NCI-H2227 treated with DMSO at 0.1 percent for 48 hours (cell line): ENCODE results near the gene C2orf92.

Experiments used
- DNase-seq: peaks from one replicate; lab custom pipeline; 2025; lab: John Stamatoyannopoulos, UW

The C2orf92 gene

DNA sequence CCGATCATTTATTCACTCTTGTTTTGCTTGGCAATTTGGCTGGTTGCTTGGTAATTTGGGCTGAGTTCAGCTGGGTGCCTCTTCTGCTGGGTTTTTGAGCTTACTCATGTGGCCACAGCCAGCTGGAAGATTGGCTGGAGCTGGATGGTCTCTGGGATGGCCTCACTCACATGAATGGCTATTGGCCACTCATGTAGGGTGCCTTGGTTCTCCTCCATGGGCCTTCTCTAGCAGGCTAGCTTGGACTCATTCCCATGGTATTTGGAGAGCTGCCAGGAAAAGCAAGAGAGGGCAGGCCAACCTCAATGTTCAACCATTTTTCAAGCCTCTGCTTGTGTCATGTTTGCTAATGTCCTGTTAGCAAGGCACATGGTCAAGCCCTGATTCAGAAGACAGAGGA is 60.7 kb downstream of the C2orf92 start:
- no peak for DNase-seq

DNA sequence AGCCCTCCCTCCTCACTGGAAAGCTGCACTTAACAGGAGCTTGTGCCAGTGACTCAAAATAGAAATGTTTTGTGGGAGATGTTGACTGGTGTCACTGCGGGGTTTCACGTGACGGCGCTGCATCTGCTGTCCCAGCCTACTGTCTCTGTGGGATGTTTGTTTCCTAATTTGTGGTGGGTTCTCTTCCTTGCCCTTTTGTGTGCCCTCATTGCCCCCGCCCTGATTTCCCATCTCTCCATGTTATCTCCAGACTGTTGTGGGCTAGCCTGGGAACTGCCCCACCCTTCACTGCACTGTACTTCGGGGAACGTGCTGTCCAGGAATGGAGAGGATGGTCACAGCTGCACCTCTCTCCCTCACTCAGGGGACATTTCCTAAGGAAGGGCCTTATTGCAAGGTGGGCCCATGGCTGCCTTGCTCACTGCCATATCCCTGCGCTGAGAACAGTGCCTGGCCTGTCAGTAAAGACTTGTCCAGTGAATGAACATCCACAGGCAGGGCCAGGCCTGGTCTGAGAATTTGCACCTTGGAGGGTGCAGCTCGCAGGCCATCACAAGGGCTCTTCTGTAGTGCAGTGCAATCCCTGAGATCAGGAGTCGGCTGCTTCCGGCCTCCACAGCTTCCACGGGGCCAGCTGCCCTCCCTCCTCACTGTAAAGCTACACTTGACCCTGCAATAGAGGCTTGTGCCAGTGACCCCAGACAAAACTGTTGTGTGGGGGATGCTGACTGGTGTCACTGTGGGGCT is 61.9 kb downstream of the C2orf92 start:
- DNase-seq, result no peak

DNA sequence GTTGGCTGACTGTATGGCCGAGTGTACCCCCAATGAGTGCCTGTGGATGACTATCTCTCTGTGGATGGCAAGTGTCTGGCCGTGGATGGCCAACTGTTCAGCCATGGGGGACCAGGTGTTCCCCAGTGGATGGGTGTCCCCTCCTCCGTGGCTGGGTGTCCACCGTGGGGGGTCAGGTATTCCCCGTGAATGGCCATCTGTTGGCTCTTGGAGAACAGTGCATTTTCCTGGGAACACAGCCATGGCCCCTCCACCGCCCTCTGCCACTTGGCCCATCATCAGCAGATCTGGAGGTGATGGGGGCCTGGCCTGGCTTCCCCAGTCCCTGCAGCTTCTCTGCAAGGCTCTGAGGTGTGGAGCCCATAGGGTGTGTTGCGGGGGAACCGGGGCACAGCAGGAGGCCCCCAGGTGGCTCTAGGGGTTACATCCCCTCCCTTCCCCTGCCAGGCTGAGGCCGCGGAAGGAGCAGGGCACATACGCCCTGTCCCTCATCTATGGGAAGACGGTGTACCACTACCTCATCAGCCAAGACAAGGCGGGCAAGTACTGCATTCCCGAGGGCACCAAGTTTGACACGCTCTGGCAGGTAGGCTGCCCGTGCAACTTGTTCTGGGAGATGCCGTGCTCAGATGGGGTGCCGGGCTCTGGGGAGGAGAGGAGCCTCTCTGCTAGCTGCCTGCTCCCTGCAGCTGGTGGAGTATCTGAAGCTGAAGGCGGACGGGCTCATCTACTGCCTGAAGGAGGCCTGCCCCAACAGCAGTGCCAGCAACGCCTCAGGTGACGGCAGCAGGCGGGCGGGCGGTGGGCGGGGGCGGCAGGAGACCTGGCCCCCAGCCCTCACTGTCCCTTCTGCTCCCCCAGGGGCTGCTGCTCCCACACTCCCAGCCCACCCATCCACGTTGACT is 63.2 kb downstream of the C2orf92 start:
- DNase-seq, result no peak

DNA sequence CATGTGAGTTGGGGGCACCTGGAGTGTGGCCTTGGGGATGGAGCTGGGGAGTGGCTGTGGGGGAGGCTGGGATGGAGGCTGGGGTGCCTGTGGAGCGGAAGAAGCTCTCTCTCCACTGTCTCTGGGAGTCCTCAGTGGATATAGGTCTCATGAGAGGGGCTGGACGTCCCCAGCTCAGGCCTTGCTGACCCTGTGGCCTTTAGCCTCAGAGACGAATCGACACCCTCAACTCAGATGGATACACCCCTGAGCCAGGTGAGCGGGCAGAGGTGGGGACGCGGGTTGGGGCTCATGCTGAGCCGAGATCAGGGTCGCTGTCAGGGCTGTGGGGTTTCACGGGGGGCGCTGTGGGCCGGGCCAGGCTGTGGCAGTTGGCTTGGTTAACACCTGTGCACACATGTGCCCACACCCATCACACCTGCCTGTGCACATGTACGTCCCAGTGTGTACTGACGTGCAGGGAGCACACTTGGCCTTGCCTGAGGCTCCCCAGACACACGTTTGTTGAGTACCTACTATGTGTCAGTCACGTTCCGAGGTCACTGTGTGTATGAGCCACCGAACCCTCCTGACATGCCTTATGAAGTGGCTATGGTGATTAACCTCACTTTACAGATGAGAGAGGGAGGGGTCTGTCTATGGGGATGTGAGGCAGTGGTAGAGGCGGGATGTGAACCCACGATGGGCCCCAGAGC is 64.0 kb downstream of the C2orf92 start:
- no peak for DNase-seq

DNA sequence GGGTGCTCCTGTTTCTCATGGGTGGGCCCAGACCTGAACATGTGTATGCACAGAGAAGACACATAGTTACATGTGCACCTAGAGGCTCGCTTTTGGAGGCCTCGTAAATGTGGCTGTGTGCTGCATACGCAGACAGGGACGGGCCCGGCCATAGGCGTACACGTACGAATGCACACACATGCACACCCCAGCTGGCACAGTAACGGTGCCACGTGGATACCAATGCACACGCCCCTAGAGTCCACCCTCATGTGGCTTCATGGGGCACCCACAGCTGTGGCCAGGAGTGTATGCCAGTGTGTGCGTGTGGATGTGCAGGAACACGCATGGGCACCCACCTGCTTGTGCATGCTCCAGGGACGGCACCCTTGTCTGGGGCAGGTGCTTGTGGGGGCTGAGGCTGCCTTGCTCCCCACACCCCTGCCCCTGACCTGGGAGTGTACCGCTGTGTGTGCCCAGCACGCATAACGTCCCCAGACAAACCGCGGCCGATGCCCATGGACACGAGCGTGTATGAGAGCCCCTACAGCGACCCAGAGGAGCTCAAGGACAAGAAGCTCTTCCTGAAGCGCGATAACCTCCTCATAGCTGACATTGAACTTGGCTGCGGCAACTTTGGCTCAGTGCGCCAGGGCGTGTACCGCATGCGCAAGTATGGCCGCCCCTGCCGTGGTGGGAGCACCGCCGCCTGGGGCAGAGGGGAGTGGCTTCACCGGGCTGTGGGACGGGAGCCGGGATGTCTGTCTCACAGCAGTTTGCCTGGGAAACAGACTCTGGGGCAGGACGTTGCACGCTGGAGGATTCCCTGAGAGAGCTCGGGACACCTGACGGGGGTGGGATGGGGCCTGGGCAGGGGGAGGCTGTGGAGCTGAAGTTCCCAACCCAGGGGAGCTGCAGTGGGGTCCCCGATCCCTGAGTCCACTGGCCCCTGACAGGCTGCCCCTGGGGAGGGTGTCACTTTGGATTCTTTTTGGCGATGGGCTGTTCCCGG is 64.8 kb downstream of the C2orf92 start:
- DNase-seq, result no peak

DNA sequence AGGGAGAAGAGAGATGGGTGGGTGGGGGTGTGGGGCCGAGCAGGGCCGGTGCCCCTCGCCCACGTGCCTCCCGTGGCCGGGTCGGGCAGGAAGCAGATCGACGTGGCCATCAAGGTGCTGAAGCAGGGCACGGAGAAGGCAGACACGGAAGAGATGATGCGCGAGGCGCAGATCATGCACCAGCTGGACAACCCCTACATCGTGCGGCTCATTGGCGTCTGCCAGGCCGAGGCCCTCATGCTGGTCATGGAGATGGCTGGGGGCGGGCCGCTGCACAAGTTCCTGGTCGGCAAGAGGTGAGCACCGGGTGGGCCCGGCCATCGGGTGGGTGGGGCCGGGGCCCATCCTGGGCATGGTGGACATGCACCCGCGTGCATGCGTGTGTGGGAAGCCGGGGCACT is 65.6 kb downstream of the C2orf92 start:
- no peak for DNase-seq

DNA sequence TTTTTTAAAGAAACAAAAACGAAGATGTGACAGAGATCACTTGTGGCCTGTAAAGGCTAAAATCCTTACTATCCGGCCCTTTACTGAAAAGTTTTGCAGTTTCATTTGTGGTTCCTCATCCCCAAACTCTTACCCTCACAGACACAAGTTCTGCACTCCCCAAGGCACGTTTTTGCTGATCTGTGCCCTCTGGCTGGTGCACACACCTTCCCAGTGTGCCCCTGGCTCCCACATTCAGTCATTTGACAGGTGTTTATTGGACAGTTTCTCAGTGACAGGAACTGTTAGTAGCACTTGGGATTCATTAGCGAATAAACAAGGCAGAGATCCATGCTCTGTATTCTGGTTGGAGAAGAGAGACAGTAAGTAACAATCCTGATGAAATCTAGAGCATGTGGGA is 66.7 kb downstream of the C2orf92 start:
- DNase-seq, result no peak

DNA sequence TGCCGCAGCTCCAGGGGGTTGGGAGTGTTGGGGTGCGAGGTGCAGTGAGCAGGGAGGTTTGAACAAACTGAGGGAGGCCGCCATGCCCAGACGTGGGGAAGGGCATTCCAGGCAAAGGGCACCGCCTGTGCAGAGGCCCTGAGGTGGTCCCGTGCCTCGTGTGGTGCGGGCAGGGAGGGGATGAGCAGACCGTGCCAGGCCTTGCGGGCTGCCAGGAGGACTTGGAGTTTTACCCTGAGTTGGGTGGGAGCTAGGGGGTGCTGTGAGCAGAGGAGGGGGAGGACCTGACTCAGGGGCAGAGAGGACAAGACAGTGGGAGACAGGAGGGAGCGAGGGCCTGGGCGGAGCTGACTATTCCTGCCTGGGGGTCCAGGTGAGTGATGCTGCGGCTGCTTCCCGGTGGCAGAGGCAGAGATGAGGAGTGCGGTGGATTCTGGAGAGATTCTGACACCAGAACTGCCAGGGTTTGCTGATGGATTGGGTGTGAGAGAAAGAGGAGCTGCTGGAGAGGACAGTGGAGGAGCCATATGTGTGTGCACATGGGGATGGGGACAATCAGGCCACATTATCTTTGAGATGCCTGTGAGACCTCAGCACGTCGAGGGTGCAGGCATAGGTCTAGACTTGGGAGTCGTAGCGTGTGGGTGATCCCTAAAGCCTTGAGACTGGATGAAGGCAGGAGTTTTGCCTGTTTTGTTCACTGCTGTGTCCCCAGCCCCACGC is 67.3 kb downstream of the C2orf92 start:
- DNase-seq, result no peak

DNA sequence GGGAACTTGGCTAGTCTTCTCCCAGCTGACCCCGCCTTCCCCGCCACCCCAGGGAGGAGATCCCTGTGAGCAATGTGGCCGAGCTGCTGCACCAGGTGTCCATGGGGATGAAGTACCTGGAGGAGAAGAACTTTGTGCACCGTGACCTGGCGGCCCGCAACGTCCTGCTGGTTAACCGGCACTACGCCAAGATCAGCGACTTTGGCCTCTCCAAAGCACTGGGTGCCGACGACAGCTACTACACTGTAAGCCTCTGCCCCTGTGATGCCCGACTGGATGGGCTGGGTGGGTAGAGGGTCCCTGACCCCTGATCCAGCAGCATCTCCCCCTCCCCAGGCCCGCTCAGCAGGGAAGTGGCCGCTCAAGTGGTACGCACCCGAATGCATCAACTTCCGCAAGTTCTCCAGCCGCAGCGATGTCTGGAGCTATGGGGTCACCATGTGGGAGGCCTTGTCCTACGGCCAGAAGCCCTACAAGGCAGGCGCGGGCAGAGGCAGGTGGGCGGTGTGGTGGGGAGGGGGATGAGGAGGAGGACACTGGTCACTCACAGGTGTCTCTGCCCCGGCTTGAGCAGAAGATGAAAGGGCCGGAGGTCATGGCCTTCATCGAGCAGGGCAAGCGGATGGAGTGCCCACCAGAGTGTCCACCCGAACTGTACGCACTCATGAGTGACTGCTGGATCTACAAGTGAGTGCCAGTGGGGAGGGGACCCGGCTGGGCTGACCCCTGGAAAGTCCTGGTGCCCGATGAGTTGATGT is 68.1 kb downstream of the C2orf92 start:
- DNase-seq, result no peak

DNA sequence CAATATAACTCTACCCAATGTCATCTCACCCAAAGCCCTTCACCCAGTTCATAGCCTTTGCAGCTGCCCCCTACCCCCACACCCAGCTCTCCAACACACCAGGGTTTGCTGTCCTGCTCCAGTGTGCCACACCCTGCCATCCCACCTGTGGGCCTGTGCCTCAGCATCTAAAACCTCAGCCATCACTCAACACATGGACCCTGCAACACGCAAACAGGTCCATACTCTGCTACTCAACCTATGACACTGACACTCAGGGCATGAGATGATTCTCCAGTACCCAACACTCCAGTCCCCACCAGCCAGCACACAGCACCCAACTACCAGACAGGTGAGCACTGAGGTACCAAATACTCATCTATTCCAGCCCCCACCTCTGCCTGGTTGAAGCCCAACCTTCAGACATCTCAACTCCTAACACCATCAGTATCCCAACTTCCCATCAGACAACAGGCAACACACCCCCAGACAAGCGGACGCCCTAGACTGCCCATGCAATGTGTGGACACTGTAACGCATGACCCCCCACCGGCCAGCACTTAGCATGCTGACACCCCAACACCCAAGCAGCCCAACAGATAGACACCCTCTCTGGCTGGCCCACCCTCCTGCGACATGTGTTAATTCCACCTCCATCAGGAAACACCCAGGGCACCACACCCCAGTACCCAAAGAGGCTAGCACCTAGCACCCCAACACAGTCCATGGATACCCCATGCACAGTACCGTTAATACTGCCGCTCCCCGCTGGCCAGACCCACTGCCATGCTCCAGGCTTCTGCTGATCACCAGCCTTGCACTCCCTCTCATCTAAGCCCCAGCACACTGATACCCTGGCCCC is 68.9 kb downstream of the C2orf92 start:
- no peak for DNase-seq

DNA sequence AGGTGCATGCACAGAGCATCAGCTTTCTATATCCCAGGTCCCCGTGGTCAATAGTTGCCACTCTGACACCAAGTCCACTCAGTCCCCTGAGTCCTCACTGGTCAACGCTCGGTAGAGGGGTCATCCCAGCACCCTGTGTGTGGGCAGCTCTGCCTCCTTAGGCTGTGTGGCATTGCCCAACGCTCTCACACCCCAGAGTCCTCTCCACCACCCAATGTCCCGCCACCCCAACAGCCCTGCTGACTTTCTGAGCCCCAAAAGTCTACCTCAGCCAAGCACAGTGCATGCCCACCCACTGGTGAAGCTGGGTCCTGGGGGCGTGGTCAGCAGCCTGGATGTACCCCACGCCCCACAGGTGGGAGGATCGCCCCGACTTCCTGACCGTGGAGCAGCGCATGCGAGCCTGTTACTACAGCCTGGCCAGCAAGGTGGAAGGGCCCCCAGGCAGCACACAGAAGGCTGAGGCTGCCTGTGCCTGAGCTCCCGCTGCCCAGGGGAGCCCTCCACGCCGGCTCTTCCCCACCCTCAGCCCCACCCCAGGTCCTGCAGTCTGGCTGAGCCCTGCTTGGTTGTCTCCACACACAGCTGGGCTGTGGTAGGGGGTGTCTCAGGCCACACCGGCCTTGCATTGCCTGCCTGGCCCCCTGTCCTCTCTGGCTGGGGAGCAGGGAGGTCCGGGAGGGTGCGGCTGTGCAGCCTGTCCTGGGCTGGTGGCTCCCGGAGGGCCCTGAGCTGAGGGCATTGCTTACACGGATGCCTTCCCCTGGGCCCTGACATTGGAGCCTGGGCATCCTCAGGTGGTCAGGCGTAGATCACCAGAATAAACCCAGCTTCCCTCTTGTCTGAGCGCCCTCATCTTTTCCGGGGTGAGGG is 69.7 kb downstream of the C2orf92 start:
- DNase-seq, result no peak

DNA sequence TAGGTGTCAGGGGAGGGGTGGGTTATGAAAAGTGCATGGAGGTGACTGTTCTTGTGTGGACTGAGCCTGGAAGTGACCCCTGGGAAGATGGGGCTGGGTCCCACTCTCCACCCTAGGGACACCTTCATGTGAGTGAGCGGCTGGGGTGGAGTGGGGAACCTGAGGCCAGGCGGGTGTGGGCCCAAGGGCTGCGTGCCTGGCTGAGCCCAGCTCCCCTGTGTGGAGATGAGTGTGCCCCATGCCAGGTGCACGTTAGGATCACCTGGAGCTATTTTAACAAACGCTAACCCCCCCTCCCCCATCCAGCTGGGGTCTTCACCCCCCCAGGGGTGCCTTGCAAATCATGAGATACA is 70.4 kb downstream of the C2orf92 start:
- no peak for DNase-seq

DNA sequence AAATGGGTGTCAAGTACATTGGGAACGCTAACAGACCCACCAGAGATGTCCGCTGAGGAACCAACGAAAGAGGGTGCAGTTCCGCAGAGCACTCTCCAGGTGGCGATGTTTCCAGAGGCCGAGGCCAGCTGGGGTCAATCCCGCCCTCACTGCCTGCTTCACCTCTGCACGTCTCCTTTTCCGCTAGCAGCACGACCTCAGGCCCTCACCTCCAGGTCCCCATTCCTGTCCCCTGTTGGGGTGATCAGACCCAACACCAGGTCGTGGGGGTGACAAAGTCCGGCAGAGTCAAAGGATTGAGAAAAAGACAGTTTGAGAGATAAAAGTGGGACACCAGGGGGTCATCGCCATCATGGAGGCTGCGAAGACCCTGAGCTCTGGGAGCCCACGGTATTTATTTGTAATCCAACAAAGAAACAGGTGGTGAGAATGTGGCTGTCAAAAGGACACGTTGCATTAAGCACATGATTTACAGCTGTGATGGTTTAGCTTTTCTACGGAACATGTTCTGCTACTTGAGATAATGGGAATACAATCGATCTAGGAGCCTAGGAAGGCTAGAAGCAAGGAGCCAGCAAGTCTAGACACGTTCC is 71.2 kb downstream of the C2orf92 start:
- DNase-seq, result peak; percentile 92

DNA sequence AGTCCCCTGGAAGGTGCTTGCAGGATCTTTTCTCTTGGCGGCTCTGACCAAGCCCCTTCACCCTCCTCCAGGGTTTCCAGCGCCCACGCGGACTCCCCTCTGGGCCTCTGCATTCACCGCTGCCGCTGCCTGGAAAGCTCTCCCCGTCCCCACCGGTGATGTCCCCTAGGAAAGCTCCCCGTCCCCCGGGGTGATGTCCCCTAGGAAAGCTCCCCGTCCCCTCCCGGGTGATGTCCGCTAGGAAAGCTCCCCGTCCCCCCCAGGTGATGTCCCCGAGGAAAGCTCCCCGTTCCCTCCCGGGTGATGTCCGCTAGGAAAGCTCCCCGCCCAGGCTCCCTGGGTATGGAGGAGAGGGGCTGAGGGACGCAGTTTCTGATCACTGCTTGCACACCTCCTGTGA is 71.7 kb downstream of the C2orf92 start:
- no peak for DNase-seq

DNA sequence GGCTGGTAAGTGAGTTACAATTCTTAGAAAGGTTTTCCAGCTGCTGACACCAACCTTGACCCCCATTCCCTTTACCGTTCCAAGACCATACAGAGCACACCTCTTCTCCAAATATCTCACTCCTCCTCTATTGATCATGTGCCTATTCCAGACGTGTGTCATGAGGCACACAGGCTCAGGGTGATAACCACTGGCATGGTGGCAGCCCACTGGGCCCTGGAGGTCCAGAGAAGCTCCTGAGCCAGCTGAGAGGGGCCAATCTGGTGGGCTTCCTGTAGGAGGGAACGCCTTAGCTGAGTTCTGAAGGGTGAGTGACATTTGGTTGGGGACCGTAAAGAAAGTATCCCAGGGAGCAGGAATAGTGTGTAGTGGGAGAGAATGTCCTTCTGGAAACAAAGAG is 72.2 kb downstream of the C2orf92 start:
- no peak for DNase-seq

DNA sequence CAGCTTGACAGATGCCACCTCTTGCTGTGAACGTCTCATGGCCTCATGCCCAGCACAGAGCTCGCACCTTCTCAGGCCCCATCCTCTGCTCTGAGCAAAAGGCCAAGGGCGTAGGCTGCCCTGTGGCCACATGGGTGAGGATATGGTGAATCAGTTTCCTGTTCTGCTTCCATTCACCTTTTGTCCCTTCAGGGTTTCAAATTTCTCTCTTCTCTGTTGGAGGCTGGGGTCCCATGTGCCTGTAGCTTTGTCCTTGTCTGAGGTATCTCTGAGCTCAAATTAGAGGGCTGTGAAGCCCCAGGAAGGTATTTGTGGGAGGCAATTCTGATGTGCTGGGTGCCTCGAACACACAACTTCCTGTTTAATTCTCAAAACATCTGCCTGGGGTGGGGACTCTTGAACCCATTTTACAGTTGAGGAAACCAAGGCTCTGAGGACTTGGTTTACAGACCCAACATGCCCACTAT is 72.9 kb downstream of the C2orf92 start:
- no peak for DNase-seq

DNA sequence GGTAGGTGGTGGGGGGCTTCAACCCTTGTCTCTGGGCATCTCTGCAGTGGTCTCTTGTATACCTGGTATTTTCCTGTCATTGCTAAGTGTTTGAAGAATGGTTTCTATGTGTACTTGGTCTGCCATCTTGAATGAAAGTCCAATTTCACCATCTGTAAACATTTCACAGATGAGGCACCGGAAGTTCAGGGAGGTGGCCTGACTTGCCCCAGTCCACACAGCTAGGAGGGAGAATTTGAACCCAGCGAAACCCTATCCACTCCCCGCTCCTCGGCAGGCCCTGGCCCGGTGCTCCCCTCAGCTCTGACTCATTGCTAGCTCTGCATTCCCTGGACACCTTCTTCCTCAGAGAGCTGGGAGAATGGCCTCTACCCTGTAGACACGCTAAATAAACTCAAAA is 74.4 kb downstream of the C2orf92 start:
- DNase-seq, result no peak
